GM12873 (cell line): ENCODE data around the gene FADS2.

Experiments used
- TF ChIP-seq, protein P1 (sequence below): IDR thresholded peaks from 2 replicates; pipeline ENCODE4 v1.5.1; 2012; ENCODE audit warnings: low read depth, mild to moderate bottlenecking, moderate library complexity, low read length, control low read depth; ENCODE audit not compliant: insufficient read depth; ENCODE audit errors: missing control alignments

Gene FADS2

DNA sequence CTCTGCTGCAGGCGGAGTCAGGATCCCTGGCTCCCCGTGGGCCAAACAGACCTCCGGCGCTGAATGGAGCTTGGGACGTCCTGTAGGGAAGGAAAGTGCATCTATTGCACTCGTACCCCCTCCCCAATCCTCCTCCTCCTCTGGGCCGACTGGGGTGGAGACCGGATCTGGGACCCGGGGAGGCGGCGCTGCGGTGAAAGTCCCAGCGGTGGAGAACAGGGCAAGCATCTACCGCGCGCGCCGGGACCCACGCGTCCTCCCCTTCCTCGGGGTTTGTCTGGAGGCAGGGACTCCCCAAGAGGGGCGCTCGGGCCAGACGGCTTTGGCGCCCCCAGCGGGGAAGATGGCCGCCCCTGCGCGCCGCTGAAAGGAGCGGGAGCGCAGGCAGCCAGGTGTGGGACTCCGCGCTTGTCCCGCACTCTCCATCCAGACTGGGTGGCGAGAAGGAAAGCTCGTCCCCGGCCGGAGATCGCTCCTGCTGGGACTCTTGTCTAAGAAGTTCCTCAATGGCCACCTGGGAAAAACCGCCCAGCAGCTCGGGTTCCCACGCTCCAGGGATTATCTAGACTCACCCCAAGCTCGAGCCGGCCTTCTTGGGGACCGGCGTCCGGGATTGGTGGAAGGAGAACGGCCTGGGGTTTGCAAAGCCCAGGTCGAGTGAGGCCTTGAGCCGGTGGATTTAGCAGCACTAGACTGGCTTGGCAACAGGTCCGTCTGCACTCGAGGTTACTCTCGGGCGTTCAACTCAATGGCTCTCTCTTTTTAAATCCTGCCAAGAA is 718 bp downstream of the FADS2 start:
- TF ChIP-seq, protein P1, sequence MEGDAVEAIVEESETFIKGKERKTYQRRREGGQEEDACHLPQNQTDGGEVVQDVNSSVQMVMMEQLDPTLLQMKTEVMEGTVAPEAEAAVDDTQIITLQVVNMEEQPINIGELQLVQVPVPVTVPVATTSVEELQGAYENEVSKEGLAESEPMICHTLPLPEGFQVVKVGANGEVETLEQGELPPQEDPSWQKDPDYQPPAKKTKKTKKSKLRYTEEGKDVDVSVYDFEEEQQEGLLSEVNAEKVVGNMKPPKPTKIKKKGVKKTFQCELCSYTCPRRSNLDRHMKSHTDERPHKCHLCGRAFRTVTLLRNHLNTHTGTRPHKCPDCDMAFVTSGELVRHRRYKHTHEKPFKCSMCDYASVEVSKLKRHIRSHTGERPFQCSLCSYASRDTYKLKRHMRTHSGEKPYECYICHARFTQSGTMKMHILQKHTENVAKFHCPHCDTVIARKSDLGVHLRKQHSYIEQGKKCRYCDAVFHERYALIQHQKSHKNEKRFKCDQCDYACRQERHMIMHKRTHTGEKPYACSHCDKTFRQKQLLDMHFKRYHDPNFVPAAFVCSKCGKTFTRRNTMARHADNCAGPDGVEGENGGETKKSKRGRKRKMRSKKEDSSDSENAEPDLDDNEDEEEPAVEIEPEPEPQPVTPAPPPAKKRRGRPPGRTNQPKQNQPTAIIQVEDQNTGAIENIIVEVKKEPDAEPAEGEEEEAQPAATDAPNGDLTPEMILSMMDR, result peak; percentile 57

- TF ChIP-seq, protein P1, result no peak
Measured at GRCh38 chr11:61829806-61830205, 1.7 kb downstream of the FADS2 start.

DNA sequence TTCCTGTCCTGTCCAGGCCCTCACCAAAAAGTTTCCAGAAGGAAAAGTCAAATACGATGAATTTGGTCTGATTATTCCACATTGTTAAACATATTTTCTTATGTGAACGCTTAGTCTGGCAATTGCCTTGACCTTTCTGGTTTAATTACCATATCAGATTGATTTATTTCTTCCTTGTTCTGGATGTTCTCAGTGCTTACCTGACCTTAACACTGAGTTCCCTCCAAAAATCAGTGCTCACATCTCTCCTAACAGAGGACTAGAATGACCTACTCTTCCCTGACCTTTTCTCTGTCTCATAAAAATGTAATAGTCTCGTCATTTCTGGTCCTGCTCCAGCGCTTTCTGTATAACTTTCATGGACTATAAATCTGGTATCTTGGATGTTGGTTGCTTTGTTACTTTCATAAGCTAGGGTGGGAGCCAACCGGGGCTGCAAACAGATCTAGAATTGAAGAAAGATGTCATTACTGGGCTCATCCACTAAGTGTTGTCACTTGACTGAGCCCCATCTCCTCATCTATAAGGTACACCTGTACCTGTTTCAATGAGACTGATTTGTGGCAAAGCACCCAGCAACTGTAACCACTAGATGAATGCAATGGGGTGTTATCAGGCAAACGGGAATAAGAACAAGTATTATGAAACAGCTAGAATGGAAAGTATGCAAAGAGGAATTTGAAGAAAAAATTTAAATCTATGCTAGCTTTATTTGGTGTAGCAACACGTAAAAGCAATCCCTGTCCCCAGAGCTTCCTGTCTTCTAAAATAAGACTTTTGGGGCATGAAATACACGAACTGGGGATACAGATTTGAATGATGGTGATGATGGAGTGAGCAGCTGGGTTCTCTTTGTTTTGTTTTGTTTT is 2.4 kb downstream of the FADS2 start:
- TF ChIP-seq, protein P1, result peak; percentile 7

DNA sequence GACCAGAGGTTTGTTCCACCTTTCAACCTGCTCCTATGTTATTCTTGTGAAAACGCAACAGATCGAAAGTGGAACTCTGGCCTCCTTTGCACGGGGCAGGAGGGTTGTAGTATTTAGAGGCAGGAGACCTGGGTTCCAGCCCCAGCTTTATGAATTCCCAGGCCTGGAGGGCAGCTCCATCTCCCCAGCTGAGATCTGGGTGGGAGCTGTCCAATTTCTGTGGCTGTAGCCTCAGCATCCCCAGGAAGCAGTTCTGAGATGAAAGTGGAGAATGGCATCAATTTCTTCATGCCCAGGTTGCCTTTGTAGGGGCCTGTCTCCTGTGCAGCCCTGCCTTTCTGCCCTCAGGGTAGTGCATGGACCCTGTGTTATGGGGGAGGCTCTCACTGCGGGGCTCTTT is 4.1 kb downstream of the FADS2 start:
- TF ChIP-seq, protein P1, result no peak

- TF ChIP-seq, protein P1, result no peak
Measured at GRCh38 chr11:61832754-61833153, 4.7 kb downstream of the FADS2 start.

- TF ChIP-seq, protein P1, result no peak
Measured at GRCh38 chr11:61833471-61833870, 5.4 kb downstream of the FADS2 start.

DNA sequence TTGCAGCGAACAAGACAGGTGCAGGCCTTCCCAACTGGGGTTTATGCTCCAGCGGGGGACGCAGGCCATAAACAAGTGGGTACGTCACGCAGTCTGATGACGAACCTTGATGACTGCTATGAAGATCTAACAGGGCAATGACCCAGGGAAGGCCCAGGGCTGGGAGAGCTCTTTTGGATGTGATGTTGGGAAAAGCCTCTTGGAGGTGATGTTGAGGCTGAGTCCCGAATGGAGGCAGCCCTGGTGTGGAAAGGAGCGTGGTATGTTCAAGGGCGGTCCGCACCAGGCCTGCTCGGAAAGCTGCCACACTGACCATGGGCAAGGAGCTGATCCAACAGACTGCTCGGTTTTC is 5.8 kb downstream of the FADS2 start:
- TF ChIP-seq, protein P1, result peak; percentile 3
